Measurements from ENCODE around the gene COL11A2.

- TF ChIP-seq CTCF (IDR thresholded peaks at IDR 0.05) (no peak), POLR2A (IDR thresholded peaks at IDR 0.05) (no peak)
Measured at GRCh38 chr6:33168639-33169038, 23.6 kb downstream of the COL11A2 start.
